Right lobe of liver (tissue), 6 donors: ENCODE results near the gene CACNG1. TPM values are rescaled to one million over a fixed set of nuclear protein-coding genes. Genes with fewer than 3 reads are reported as not detected.

Experiments used
- ATAC-seq, 4 donors: fragments of 200-7000 bp; cut with Tn5 transposase; one replicate each; pipeline ENCODE4 v1.9.1; 2020; ENCODE audit warnings: mild to moderate bottlenecking in 4 of 4, moderate library complexity in 4 of 4
- DNase-seq, 3 donors: peaks; one replicate each; pipeline ENCODE4 v3.0.0-alpha.2; 2020
- H3K27ac ChIP-seq, 3 donors: fragments of 200-600 bp; one replicate each; pipeline ENCODE4 v1.8.0; 2022
- H3K27me3 ChIP-seq, 2 donors: fragments of 200-600 bp; one replicate each; pipeline ENCODE4 v1.8.0; 2022
- H3K36me3 ChIP-seq, 4 donors: fragments of 200-600 bp; sonication (generic) in 1 of 4; one replicate each; pipeline versions ENCODE4 v1.5.1 to v1.8.0; 2017 to 2022; ENCODE audit warnings: control low read depth in 1 of 4
- H3K4me1 ChIP-seq, 4 donors: fragments of 200-600 bp; sonication (generic) in 1 of 4; one replicate each; pipeline versions ENCODE4 v1.5.1 to v1.8.0; 2017 to 2022; ENCODE audit warnings: control low read depth in 1 of 4
- H3K4me3 ChIP-seq, 3 donors: fragments of 200-600 bp; one replicate each; pipeline ENCODE4 v1.8.0; 2022
- H3K9me3 ChIP-seq, 4 donors: fragments of 200-600 bp; sonication (generic) in 1 of 4; one replicate each; pipeline versions ENCODE4 v1.5.1 to v1.8.0; 2017 to 2022; ENCODE audit warnings: control low read depth in 1 of 4
- POLR2A ChIP-seq: fragments of 450-650 bp; IDR thresholded peaks from one replicate; pipeline ENCODE4 v1.6.1; 2017; ENCODE audit warnings: antibody characterized with exemption, mild to moderate bottlenecking
- WGBS: methylation state at CpG from one replicate; pipeline ENCODE4 v1.1.6; 2018; ENCODE audit warnings: low coverage, low lambda C conversion rate; ENCODE audit not compliant: insufficient coverage; ENCODE audit errors: missing lambda C conversion rate; 5-methylcytosine and 5-hydroxymethylcytosine counted together
- intact Hi-C, 2 donors: fragments of 100-400 bp; cut with DNase I; formaldehyde crosslinking; loops; one replicate each; pipeline versions ENCODE4 v1.11.2 to v1.14.1; 2022
- total RNA-seq, 6 experiments: library from RNA; depleted of rRNA in 2 of 6; stranded (reverse); fragments of >200 nt in 2 of 6; fragmentation: NEBNext Ultra II Directional in 3 of 6; extraction: Animal tissue kit (Norgen Biotek cat#: 25700) in 3 of 6; gene quantifications; one replicate each; pipeline versions ENCODE4 v1.1.0 to v1.2.4, GENCODE V29; 2016 to 2023
- TF ChIP-seq, protein P1 (sequence below), 4 donors: fragments of 200-600 bp in 3 of 4; fragments of 450-650 bp in 1 of 4; IDR thresholded peaks; one replicate each; pipeline versions ENCODE4 v1.5.1 to v1.8.0; 2016 to 2022; ENCODE audit warnings: antibody characterized with exemption in 4 of 4, mild to moderate bottlenecking in 2 of 4
- donor health status: DM: no; HTN: yes; CAD: no.
- donor health status: DM: no; HTN: no; CAD: no.
- donor health status: DM: no; HTN: no; CAD: no.
- donor health status: DM: no; HTN: yes; CAD: no.
- donor health status: DM: no; HTN: yes; CAD: no.

CACNG1 gene
- total RNA-seq, 6 experiments from 2014 or later: not detected

- ATAC-seq: peak in 1 of 4 donors; percentile 6
- Histone ChIP-seq H3K27me3 (no peaks in the 10 kb centered on the region), H3K4me3 (no peak overlapping the region), H3K4me1 (no peaks in the 10 kb centered on the region), H3K27ac (no peak overlapping the region), H3K36me3 (no peaks in the 10 kb centered on the region), H3K9me3 (no peaks in the 10 kb centered on the region)
- no peak for DNase-seq
- no peak for TF ChIP-seq POLR2A
- TF ChIP-seq, protein P1, sequence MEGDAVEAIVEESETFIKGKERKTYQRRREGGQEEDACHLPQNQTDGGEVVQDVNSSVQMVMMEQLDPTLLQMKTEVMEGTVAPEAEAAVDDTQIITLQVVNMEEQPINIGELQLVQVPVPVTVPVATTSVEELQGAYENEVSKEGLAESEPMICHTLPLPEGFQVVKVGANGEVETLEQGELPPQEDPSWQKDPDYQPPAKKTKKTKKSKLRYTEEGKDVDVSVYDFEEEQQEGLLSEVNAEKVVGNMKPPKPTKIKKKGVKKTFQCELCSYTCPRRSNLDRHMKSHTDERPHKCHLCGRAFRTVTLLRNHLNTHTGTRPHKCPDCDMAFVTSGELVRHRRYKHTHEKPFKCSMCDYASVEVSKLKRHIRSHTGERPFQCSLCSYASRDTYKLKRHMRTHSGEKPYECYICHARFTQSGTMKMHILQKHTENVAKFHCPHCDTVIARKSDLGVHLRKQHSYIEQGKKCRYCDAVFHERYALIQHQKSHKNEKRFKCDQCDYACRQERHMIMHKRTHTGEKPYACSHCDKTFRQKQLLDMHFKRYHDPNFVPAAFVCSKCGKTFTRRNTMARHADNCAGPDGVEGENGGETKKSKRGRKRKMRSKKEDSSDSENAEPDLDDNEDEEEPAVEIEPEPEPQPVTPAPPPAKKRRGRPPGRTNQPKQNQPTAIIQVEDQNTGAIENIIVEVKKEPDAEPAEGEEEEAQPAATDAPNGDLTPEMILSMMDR (IDR thresholded peaks at IDR 0.05): no peak
- WGBS: no CpG with 5 or more reads among the region's 20 CpGs
- intact Hi-C loops: no loop called here
Observed at GRCh38 chr17:67025216-67025792, 19.1 kb upstream of the CACNG1 start.

- Histone ChIP-seq H3K4me3 (no peak overlapping the region), H3K27ac (no peak overlapping the region), H3K9me3 (no peaks in the 10 kb centered on the region), H3K4me1 (no peaks in the 10 kb centered on the region), H3K36me3 (no peaks in the 10 kb centered on the region), H3K27me3 (no peaks in the 10 kb centered on the region)
- no peak for DNase-seq
- 83% methylated on average over 1 of the region's 2 CpGs for WGBS
- intact Hi-C loops: no loop called here
- TF ChIP-seq POLR2A: no peak
- TF ChIP-seq, protein P1 (IDR thresholded peaks at IDR 0.05): no peak
- ATAC-seq: no peak
Observed at GRCh38 chr17:67026341-67026740, 18.0 kb upstream of the CACNG1 start.

DNA sequence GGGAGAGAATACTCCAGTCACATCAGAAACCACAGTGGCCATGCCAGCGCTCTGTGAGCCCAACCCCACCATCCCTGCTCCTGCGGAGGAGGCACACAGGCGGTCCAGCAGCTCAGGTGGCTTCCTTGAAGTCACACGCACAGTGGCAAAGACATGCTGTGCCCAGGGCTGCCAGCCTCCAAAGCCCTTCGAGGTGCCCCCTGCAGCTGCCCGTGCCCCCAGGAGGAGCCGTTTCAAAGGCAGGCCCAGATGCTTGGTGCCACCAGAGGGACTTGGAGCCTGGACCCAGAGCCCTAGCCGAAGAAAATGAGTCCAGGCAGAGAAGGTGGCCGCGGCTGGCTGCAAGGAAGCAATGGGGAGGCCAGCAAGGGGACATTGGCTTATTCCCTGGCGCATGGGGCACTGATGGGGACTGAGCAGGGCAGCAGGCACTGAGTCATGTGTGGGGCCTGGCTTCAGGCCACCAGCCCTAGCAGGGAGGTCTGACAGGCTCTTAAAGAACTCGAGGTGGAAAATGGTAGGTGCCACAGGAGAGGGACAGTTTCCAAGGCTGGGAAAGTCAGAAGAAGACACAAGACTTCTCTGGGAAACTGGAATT is 17.2 kb upstream of the CACNG1 start:
- 75% methylated on average over 2 of the region's 12 CpGs for whole genome bisulfite sequencing
- DNase-seq: no peak
- no peak overlapping the region for H3K4me3 ChIP-seq
- H3K27me3 ChIP-seq: no peaks in the 10 kb centered on the region
- no peak overlapping the region for H3K27ac ChIP-seq
- TF ChIP-seq POLR2A: no peak
- TF ChIP-seq, protein P1 (IDR thresholded peaks at IDR 0.05): no peak
- H3K36me3 ChIP-seq: no peaks in the 10 kb centered on the region
- ATAC-seq: no peak
- intact Hi-C loops: no loop called here
- H3K9me3 ChIP-seq: no peaks in the 10 kb centered on the region
- H3K4me1 ChIP-seq: no peaks in the 10 kb centered on the region

DNA sequence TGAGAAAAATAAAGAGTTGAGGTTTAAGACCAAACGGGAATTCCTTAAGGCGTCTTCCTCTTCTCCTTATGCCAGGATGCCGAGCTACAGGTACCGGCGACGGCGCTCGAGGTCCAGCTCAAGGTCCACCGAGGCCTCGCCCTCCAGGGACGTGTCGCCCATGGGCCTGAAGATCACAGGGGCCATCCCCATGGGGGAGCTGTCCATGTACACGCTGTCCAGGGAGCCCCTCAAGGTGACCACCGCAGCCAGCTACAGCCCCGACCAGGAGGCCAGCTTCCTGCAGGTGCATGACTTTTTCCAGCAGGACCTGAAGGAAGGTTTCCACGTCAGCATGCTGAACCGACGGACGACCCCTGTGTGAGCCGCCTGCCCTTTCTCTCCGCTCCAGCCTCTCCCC is 13.7 kb upstream of the CACNG1 start:
- TF ChIP-seq POLR2A: no peak
- TF ChIP-seq, protein P1 (IDR thresholded peaks at IDR 0.05): no peak
- H3K9me3 ChIP-seq: no peaks in the 10 kb centered on the region
- intact Hi-C loops: no loop called here
- no peak overlapping the region for H3K27ac ChIP-seq
- DNase-seq (no peak), ATAC-seq (no peak)
- no peaks in the 10 kb centered on the region for H3K4me1 ChIP-seq
- H3K4me3 ChIP-seq: no peak overlapping the region
- H3K36me3 ChIP-seq: no peaks in the 10 kb centered on the region
- WGBS: 80% methylated on average over 2 of the region's 21 CpGs
- no peaks in the 10 kb centered on the region for H3K27me3 ChIP-seq
